HG03280 (cell line): Measurements from ENCODE around the gene KAZN.
"Not testable (repeated sequence)": the region's sequence is repeated elsewhere in the genome, so short reads cannot be mapped to it uniquely, and the experiment has no call there.

Experiments used
- ATAC-seq: cut with Tn5 transposase; IDR thresholded peaks from one replicate; pipeline ENCODE4 v1.9.1; 2021; ENCODE audit warnings: mild to moderate bottlenecking, moderate library complexity; ENCODE audit not compliant: unreplicated experiment

Gene KAZN

DNA sequence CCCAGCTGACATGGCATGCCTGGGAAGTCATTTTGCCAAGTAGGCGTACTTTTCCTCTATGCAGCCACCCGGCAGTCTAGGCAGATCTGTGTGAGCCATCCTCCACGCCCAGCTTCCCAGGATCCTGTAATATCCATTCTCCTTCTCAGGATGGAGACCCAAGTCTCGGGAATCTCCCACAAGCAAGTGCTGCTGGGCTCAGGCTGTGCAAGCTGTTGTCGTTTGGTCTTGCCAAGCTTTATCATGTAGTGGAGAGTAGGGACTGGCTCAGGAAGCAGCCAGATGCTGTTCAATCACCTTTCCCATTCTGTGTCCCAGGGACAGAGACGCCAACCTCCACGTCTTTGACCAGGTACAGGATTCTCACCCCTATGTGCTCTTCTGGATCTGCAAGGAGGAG is 363.9 kb downstream of the KAZN start:
- no peak for ATAC-seq

DNA sequence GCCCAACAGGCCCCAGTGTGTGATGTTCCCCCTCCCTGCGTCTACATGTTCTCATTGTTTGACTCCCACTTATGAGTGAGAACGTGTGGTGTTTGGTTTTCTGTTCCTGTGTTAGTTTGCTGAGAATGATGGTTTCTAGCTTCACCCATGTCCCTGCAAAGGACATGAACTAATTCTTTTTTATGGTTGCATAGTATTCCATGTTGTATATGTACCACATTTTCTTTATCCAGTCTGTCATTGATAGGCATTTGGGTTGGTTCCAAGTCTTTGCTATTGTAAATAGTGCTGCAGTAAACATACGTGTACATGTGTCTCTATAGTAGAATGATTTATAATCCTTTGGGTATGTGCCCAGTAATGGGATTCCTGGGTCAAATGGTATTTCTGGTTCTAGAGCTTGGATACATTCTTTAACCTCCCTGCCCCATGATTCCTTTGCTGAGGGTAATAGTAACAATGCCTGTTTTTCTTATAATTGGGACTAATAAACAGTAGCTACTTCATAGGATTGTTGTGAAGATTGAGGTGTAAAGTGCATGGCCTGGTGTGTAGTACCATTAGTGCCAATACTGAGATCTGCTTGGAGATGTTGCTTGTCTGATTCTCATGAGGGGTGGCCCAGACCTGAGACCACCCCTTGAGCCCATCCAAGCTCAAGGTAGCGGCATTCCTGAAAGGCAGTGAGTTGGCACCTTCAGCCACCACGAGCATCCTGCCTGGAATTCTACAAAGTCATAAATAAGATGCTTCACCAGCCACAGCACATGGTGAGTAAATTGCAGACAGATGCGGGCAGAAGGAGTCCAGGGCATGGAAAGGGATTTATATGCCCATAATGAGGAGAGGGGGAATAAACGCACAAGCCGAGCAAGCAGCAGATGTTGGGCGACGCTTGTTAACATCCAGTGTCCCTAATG is 365.6 kb downstream of the KAZN start:
- not testable (repeated sequence) for ATAC-seq

DNA sequence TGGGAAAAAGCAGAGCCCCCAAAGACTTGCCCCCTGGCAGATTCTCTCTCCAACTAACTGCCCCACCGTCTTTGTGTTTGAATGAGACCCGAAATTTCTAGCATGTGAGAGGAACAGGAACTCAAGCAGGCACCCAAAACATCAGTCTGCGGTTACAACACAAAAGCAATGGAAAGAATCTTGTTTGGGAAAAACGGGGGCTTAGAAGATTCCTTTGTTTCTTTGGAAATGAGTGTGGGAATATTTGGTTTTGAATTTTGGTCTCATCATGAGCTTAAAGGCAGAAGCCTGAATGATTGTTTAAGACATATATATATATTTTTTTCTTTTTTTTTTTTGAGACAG is 366.2 kb downstream of the KAZN start:
- no peak for ATAC-seq

DNA sequence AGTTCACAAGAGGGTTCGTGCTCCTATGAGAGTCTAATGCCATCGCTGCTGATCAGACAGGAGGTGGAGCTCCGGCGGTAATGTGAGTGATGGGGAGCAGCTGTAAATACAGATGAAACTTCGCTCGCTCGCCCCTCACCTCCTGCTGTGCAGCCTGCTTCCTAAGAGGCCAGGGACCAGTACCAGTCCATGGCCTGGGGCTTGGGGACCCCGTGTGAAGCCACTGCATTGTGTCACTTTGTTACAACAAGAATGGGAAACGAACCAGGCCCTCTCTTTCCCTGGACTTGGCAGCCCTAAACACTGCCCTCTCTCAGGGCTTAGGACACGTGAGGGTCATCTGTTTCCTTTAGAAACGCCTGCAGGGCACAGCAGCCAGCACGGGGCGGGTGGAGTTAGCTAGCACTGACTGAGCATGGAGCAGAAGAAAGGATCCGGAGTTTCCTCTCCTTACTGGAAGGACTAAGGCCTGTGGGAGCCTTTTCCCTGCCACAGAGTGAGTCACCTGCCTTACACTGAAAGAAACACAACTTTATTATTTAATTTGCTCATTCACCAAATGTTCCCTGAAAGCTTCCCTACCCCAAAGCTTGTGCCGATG is 369.9 kb downstream of the KAZN start:
- ATAC-seq: no peak

DNA sequence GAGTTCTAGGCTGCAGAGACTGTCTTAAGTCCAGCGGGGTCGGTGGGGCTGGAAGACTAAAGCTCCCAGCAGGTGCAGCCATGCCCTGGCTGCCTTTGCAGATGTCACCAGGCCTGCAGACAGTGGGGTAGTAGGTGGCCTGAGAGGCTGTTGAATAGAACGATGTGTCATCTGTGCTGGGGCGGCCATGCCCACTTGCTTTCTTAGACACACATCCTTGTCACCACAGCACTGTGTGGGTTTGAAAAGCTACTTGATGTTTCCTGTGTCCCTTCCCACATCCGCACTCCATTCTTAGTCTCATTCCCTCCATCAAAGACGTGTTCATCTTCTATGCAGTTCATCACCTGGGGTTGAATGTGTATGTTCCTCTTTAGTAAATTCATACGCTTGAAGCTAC is 370.5 kb downstream of the KAZN start:
- no peak for ATAC-seq

DNA sequence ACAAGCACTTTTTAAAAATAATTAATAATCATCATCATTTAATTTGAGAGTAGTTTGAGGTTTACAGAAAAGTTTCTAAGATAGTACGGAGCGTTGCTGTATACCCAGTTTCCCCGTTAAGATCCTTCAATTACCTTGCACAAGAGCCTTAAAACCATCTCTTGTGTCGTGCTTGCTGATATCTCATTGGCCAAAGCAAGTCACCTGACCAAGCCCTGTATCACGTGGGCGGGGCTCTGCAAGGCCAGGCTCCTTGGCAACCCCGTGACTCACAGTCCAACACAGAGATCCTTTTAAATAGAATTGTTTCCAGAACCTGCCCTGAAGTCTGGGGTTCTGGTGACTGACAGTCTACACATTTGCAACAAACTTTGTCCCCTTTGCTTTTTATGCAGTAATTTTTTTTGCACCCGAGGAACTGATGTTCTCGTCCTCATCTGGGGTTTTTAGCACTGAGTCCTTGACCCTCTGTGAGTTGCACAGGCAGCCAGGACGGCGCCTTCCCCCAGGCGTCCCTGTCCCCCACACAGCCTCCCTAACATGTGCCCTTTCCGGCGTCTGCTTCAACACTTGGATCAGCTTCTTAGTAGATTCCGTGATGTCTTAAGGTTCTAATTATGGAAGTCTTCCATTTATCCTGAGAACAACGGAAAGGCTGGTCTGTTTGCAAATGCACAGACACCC is 371.8 kb downstream of the KAZN start:
- ATAC-seq: no peak

DNA sequence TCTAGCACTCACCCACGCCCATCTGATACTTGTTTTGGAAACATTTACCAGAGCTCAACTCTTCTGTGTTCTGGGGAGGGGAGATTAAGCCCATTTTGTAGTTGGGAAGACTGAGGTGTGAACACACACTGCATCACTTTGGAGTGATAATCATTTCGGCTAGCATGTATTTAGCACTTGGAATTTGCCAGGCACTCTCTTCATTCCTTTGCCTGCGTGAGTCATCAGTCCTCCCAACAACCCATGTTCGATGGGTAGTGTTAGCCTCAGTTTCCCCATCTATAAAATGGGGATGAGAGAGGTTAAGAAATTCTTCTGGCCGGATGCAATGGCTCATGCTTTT is 372.3 kb downstream of the KAZN start:
- ATAC-seq: no peak

DNA sequence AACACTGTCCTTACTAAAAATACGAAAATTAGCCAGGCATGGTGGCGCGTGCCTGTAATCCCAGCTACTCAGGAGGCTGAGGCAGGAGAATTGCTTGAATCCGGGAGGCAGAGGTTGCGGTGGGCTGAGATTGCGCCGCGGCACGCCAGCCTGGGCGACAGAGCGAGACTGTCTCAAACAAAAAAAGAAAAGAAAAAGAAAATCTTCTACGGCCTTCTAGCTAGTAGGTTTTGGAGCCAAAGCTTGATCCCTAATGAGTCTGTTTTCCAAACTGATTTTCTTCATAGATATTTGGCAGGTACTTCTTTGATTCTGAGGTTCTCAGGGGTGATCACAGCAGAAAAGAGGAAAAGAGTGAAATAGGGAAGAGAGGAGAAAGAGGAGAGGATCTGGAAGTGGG is 372.7 kb downstream of the KAZN start:
- ATAC-seq: no peak

DNA sequence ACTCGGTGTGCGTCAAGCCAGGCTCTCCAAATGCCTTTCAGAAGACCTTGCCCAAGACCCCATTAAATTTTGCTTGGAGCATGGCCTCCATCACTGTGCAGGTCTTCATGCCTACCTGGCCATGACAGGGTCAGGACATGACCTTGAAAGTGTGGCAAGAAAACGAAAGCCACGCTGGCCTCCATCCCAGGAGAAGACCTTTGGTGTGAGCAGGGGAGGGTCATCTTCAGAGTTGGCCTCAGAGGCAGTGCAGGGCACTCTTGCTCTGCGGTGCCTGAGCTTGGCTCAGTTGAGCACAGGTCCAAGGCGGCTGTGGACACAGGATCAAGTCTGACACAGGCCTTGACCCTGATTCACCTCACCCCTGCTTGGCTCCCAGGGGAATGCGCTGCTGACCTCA is 373.6 kb downstream of the KAZN start:
- ATAC-seq: no peak

DNA sequence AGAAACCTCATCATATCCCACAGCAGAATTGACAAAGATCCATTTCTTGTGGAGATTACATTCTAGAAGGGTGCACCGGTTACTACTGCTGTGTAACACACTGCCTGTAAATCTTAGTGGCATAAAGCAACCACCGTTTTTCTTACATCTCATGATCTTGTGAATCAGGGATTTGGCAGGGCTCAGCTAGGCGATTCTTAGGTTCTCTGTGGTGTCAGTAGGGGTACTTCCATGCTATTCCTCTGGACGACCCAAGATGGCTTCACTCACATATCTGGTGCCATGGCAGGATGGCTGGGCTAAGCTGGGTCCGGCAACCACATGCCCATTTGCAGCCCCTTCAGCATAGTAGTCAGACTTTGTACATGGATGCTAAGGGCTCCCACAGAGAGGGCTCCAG is 375.3 kb downstream of the KAZN start:
- ATAC-seq: no peak

DNA sequence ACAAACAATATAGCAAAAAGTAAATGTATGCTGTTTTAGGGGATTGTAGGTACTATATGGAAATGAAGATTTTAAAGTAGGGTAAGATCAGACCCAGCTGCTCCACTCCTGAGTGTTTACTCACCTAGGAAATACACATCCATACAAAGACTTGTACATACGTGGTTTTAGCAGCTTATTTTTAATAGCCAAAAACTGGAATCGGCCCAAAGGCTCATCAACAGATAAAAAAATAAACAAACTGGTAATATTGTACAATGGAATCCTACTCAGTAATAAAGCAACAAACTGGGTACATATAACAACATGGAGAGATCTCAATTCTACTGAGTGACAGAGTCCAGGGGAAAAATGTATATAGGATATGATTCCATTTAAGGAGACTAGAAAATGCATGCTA is 375.9 kb downstream of the KAZN start:
- no peak for ATAC-seq

DNA sequence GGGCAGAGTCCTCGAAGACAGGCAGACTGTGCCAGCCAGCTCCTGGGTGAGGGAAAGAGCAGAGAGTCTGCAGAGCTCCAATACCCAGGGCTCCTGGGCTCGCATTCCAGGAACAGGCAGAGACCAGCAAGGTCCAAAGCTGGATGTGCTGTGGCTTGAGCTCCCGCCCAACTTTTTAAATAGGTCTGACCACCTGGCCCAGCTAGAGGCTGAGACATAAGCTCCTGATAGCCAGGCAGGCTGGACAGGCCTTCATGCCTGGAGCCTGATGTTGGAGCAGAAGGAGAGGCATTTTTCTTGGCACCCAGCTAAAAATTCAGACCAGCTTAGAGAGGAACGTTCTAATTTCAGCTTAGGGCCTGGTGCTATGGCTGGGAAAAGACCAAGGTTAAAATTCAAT is 376.6 kb downstream of the KAZN start:
- ATAC-seq: no peak

DNA sequence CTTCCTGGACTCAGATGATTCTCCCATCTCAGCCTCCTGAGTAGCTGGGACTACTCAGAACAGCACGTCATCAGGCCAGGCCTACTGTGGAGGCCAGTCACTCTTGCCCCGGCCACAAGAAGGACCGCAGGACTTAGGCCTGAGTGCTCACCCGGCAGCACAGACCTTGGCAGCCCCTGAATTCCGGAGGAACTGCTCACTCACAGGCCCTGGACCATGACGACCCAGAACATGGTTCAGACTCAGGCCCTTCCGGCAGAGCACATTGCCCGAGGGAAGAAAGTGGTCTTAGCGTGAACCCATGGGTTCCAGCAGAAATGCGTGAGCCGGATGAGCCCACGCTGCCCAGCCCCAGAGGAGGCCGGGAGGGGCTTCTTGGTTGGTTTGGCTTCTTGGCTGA is 377.8 kb downstream of the KAZN start:
- no peak for ATAC-seq

DNA sequence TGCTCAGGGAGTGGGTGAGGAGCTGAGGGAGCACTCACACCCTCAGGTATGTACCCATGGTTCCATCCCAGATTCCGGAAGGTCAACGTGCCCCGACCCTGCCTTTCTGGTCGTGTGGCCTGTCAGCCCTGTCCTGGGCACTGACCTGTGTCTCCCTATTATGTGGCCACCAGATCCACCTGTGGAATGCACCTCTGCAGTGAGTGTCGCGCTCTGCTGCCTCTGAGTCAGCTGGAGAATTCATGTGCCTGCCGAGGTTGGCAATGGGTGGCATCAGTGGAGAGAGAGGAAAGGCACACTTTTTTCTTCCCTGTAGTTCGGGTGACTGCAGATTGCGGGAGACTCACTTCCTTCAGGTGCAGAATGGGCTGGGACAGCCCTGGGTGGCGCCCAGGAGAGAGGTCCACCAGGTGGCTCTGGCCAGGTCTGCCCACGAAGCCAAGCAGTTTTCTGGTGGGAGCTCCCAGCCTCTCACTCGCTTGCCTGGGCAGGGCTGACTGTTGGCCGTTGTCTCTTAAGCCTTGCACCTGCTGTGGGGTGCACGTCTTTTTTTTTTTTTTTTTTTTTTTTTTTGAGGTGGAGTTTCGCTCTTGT is 378.9 kb downstream of the KAZN start:
- ATAC-seq: no peak

DNA sequence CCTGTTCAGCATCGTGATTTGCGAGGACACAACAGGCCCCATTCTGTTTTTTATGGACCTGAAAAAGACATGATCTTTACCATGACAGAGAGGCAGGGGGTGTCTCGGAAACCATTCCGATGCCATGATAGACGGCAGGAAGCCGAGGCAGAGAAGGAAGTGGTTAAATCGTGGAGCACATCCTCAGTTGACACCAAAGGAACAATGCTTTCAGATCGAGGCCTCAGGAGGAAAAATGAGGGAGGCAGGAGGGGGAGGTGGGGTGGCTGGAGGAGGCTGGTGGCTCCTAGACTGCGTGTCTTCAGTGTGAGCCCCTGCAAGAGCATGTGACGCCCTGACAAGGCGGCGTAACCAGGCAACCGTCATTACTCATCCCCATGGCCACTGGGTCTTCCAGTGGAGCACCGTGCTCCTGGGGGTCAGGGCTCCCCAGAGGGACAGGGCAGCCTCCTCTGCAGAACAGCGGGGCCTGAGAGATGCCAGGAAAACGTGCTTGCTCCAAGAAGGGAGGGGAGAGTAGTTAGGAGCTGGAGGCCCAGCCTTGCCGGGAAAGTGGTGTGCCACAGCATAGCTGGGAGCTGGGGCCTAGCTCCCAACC is 382.2 kb downstream of the KAZN start:
- no peak for ATAC-seq

DNA sequence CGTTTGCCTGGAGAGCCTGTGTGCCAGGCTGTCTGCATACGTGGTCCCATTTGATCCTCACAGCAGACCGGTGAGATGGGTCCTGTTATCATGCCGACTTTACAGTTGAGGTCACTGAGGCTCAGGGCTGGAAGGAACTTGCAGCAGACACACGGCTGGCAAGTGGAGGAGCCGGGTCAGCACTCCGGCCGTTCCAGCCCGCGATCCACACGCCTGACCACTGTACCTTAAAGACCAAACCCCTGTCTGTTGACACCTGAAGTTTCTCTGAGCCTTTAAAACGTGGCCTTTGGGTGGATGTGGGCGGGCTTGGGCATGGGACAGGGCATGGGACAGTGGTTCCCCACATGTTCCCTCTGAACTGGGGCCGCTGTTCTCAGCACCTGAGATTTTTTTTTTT is 383.5 kb downstream of the KAZN start:
- ATAC-seq: no peak

DNA sequence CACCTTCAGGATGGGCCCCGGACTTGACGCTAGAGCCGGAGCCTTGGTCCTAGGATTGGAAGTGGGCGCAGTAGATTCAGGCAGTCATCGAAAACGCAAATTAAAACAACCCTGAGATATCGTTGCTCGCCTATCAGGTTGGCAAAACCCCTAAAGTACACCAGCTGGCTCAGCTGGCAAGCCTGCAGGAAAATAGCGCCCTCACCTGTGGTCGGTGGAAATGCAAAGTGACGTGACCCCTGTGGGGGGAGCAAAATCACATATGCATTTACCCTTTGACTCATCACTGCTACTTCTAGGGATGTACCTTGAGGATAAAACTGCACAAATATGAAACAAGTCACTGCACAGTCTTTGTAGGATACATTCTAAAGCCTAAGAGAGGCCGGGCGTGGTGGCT is 384.8 kb downstream of the KAZN start:
- ATAC-seq: no peak

DNA sequence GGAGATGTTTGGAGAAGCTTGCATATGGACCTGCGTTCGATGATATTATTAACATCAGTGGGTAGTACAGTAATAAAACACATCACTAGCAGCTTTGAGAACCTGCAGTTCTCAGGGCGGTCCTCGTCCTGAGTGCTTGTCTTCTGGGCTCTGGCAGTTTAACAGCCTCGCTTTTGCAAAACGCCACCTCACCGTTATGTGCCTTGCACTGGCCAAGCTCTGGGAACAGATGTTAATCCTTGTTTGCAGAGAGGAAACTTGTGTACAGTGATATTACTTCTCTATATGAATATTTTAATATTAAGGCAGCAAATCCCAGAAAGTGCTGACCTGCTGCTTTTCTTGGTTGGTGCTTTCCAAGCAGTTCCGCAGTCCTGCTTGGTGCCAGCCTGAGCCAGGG is 387.7 kb downstream of the KAZN start:
- ATAC-seq: no peak

DNA sequence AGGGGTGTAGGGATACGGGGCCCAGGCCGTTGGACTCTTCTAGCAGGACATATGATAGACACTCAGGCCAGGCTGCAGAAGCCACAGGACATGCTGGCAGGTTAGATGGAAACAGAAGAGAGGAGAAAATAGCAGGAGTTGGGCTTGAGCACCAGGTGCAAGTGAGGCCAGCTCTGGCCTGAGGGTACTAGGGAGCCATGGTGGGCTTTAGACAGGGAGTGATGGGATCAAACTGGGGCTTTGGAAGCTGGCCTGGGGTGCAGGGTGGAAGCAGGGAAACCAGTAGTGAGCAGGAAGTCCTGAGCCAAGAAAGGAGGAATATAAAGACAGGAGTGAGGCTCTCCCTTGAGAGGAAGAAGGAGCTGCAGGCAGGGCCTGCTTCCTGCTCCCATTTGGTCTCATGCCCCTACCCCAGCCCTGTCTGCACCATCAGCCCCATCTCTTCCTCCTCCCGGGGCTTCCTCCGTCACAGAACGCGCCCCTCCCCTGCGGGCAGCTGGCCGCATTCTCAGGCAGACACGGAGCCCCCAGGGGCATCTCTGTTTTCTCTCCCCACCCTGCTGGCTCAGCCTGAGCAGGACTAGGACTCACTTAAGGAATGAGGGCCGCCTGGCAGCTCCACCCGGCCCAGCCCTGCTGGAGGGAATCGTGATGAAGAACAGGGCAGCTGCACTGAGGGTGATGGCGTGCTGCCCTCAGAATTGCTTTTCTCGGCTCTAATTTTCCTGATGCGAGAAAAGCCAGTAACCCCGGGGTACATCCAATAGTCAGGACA is 389.5 kb downstream of the KAZN start:
- ATAC-seq: no peak

DNA sequence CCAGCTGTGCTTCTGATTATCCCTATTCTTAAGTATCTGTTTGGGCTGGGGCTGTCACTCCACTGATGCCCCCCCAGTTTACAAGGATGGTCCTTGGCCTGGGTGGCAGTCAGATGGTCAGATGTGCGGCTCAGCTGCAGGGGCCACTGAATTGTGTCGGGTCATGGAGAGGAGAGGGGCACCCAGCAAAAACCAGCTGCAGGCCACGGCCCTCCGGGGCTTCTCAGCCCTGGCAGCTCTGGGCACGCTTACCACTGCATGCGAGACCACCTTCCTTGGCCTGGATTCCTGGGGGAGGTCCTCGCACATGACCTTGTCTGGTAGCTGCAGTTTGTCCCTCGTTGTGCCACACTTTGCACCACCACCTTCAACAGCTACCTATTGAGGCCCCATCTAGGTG is 390.2 kb downstream of the KAZN start:
- no peak for ATAC-seq
